Fibroblast of mammary gland (primary cell): ENCODE measurements around the gene FAM229A.

Experiments used
- DNase-seq: peaks from one replicate; pipeline ENCODE4 v3.0.0-alpha.2; 2010; ENCODE audit warnings: low read depth
- H3K4me3 ChIP-seq: 2 replicates; pipeline ENCODE4 v1.5.1; 2011; ENCODE audit warnings: low read depth, mild to moderate bottlenecking, low read length, moderate library complexity; ENCODE audit not compliant: control insufficient read depth
- TF ChIP-seq, protein P1 (sequence below): conservative IDR thresholded peaks from 2 replicates; pipeline ENCODE4 v1.5.1; 2011; ENCODE audit warnings: low read depth, low read length, inconsistent platforms; ENCODE audit not compliant: control insufficient read depth, insufficient read depth

Gene FAM229A

DNA sequence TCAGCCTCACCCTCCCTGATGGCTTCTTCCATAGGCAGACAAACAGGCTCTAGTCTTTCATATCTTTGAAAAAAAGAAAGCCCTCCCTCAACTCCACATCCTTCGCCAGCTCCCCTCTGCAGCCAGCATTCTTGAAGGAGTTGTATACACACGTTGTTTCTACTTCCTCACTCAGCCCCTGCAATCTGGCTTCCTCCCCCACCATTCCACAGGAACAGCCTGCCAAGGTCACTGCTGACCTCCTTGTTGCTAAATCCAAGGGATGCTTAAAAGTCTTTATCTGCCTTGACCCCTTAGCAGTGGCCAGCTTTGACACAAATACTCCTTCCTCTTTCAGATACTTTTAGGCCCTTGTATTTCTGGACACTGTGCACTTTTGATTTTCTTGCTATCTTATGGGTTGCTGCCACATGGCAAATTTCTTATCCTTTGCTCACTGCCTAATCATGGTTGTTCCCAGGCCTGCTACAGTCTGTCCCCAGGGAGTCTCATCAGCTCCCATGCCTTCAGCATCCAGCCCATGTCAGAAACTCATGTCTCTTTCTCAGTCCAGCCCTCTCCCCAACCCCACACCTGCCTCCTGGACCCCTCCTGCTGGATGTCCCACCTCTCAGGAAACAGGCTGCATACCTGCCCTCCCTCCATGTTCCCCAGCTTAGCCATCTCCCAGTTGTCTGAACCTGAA lies 8.3 kb downstream of the FAM229A start:
- H3K4me3 ChIP-seq, result no peak overlapping the region
- DNase-seq, result peak; percentile 65
- TF ChIP-seq, protein P1, sequence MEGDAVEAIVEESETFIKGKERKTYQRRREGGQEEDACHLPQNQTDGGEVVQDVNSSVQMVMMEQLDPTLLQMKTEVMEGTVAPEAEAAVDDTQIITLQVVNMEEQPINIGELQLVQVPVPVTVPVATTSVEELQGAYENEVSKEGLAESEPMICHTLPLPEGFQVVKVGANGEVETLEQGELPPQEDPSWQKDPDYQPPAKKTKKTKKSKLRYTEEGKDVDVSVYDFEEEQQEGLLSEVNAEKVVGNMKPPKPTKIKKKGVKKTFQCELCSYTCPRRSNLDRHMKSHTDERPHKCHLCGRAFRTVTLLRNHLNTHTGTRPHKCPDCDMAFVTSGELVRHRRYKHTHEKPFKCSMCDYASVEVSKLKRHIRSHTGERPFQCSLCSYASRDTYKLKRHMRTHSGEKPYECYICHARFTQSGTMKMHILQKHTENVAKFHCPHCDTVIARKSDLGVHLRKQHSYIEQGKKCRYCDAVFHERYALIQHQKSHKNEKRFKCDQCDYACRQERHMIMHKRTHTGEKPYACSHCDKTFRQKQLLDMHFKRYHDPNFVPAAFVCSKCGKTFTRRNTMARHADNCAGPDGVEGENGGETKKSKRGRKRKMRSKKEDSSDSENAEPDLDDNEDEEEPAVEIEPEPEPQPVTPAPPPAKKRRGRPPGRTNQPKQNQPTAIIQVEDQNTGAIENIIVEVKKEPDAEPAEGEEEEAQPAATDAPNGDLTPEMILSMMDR, result no peak

DNA sequence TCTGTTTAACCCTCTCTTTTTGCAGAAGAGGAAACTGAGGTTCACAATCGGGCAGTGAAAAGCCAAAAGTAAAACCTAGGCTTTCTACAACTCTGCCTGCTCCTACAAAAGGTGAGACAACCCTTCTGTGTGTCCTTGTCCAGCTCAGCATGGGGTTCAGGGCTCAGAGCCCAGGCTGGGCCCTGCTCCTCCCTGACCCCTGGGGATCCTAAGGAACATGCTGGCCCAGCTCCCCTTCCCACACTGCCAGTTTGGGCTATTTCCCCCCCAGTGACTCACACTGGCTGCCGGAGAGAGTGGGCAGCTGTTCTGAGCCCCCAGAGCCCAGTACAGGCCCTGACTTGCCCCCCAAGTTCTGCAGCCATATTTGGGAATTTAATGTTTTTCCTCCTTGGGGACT lies 8.9 kb downstream of the FAM229A start:
- TF ChIP-seq, protein P1, result no peak
- no peak overlapping the region for H3K4me3 ChIP-seq
- DNase-seq, result no peak

DNA sequence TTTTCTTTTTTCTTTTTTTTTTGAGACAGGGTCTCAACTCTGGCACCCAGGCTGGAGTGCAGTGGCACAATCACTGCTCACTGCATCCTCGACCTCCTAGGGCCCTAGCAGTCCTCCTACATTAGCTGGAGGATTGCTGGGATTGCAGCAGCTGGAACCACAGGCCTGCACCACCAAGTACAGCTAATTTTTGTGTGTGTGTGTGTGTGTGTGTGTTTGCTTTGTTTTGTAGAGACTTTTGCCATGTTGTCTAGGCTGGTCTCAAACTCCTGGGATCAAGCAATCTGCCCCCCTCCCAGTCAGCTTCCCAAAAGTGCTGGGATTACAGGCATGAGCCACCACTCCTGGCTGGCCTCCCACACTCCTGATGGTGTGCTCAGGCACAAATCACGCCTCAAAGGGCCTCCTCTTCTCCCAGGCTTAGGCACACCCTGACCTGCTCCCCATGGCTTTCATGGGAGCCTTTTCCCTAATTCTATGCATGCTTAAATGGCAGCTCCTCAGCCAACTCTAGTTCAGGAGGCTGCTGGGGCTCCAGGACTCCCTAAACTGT lies 9.4 kb downstream of the FAM229A start:
- DNase-seq, result peak; percentile 38
- no peak overlapping the region for H3K4me3 ChIP-seq
- TF ChIP-seq, protein P1, result no peak

DNA sequence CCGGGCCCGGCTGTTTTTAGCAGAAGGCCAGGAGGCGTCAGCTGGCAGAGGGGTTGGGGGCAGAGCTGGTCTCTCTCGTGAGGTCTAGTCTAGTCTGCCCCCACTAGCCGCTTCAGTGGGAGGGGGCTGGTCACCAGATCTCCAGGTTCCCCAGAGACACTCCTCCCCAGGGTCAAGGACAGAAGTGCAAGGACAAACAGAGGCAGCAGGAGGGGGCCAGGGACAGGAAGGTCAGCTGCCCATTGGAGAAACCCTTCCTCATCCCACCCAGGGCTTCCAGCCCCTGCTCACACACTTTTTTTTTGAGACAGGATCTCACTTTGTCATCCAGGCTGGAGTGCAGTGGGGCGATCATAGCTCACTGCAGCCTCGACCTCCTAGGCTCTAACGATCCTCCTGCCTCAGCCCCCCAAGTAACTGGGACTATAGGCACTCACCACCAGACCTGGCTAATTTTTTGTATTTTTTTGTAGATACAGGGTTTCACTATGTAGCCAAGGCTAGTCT lies 10.0 kb downstream of the FAM229A start:
- no peak for DNase-seq
- TF ChIP-seq, protein P1, result no peak
- peak overlapping the region; percentile 63 for H3K4me3 ChIP-seq

DNA sequence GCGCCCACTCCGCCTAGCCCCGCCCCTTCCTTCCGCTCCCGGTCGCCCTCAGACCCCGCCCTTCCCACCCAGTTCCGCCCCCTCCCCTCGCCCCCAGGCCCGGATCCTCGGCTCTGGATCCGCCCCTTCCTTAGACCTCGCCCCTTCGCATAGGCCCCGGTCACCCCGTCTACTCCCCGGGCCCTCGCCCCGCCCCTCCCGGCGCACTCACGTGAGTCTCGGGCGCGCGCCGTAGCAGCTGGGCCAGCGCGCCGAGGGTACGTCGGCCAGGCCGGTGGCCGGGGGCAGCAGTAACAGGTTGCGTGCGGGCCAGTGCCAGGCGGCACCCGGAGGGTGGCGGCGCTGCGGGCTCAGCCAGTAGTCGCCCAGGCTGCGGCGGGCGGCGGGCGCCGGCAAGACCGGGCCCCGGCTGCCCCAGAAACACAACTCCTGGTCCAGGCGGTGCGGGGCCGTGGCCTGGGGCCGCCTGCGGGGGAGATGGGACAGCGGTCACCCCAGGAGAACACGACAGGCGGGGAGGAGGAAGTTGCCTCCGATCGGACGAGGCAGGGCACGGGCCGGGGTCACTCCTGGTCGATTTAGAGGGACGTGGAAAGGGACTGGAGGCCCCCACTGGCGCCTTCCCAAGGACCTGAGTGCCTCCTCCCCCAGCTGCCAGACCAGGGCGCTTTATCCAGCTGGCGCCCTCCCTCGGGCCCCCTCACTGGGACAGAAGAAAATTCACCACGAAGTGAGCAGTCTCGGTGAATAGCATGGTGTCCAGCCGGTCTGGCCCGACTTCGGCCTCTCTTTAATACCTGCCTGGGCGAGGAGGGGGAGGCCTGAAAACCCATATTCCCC lies 10.7 kb downstream of the FAM229A start:
- TF ChIP-seq, protein P1, result no peak
- DNase-seq, result peak; percentile 84
- H3K4me3 ChIP-seq, result peak overlapping the region; percentile 63

DNA sequence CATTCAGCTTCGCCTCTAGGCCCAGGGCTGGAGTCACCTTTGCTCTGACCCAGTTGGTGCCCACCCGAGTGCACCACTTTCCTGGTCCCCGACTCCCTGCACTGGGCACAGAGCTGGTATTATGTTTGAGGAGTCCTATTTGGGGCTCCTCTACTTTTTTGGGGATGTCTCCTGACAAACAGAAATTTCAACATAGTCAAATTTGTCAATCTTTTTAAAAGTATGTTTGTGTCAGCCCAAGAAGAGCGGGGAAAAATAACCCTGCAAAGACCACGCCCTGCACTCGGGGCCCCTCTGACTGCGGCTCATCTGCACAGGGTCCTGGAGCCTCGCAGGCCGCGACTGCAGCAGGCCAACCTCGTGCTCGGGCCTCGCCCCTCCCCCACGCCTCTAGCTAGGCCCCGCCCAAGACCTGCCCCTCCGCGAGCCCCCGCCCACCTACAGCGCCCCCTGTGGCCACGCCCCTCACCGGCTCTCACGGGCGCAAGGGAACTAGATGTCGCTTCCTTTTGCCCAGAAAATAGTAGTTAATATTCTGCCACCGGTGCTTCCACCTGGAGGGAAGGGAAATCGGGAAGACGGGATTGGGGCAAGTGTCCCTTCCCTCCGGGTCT lies 11.4 kb downstream of the FAM229A start:
- H3K4me3 ChIP-seq, result peak overlapping the region; percentile 63
- peak; percentile 58 for DNase-seq
- TF ChIP-seq, protein P1, result peak; percentile 27
